ENCODE data around the gene PIR. TPM values are rescaled to one million over a fixed set of nuclear protein-coding genes. Genes with fewer than 3 reads are reported as not detected.

Gene PIR
- total RNA-seq, 1 experiment from 2014 or later, result 29.7 TPM

DNA sequence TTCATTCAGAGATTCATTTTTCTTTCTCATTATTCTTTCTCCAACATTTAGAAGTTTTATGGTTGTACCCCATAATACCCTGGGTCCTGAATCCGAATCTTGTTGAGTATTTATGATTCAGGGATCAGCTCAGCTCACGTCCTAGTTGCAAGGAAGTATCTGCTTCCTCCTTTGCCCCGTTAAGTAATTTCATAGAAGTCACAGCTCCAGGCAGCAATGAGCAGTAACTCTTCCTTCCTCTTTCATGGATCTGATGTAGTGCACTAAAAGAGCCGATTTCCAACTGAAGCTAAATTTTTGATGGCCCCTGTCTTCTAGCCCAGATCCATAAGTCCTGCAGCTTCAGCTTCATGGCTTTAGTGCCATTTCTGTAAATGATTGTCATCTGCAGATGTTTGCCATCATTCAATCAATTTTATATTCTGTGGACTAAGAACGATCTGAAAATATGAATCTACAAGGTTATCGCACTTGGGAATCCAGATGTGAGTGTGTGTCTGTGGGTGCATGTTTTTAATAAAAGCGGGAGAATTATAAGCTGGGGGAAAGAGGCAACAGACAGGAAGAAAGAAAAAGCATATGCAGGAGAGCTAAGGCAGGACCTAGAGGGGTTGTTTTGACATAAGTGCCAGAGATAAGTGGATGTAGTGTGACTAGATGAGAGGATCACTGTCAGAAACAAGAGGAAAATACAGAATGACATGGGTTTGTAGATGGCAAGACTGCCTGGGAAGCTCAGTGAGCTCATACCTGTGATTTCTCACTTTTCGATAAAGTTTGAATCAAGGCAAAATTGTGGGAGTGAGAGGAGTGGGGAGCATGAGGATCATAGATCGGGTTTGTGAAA, 126.4 kb downstream of the PIR start:
- Histone ChIP-seq H2BK20ac (ENCODE audit: low read depth, low read length, poor library complexity, severe bottlenecking) (no peak overlapping the region), H2BK120ac (ENCODE audit: low read depth, low read length, poor library complexity, severe bottlenecking) (no peak overlapping the region), H2AFZ (ENCODE audit: low read length) (no peak overlapping the region), H4K20me1 (ENCODE audit: control insufficient read depth, insufficient read depth, insufficient read length) (no peaks in the 10 kb centered on the region), H3T11ph (ENCODE audit: low read length) (no peak overlapping the region), H3K9me3 (ENCODE audit: control insufficient read depth, low read depth, low read length) (no peaks in the 10 kb centered on the region), H4K5ac (ENCODE audit: insufficient read length, low read depth, low read length) (no peak overlapping the region), H3K23ac (ENCODE audit: insufficient read length, low read depth, low read length) (no peak overlapping the region), H4K91ac (ENCODE audit: insufficient read length, low read depth, low read length) (no peak overlapping the region), H3K4ac (ENCODE audit: low read depth, low read length) (no peak overlapping the region), H2BK5ac (ENCODE audit: insufficient read length, low read length) (no peak overlapping the region), H3K4me1 (ENCODE audit: insufficient read depth, low read length) (no peaks in the 10 kb centered on the region), H3K79me2 (ENCODE audit: insufficient read depth, low read length) (no peaks in the 10 kb centered on the region), H3K27ac (ENCODE audit: insufficient read length, low read depth, low read length) (no peak overlapping the region), H2AK5ac (ENCODE audit: insufficient read length, low read length) (no peak overlapping the region), H2BK15ac (ENCODE audit: low read depth, low read length) (no peak overlapping the region), H3K4me2 (ENCODE audit: insufficient read depth, insufficient read length, low read length) (no peak overlapping the region), H3K79me1 (ENCODE audit: insufficient read depth, low read depth, low read length, poor library complexity, severe bottlenecking) (no peaks in the 10 kb centered on the region), H4K8ac (replicated peaks; ENCODE audit: insufficient read length, low read depth, low read length) (no peak overlapping the region), H3K18ac (ENCODE audit: insufficient read length, low read depth, low read length) (no peak overlapping the region), H3K56ac (ENCODE audit: insufficient read length, low read depth, low read length) (no peak overlapping the region), H3K14ac (ENCODE audit: insufficient read depth, low read length) (no peak overlapping the region), H3K23me2 (ENCODE audit: insufficient read length, low read depth, low read length, poor library complexity, severe bottlenecking) (no peaks in the 10 kb centered on the region), H3K27me3 (ENCODE audit: insufficient read depth, low read length) (no peaks in the 10 kb centered on the region), H3K9ac (ENCODE audit: extremely low read depth, insufficient read length, low read length) (no peak overlapping the region), H2BK12ac (ENCODE audit: insufficient read length, low read depth, low read length) (no peak overlapping the region)
- H3K36me3 Mint-ChIP-seq (ENCODE audit: insufficient read depth in 1 of 3, low read depth in 3 of 3), result no peaks in the 10 kb centered on the region; a peak in 1 of 7 replicates
- no peak overlapping the region for H3K4me3 Mint-ChIP-seq
- no peak for TF ChIP-seq CTCF (conservative IDR thresholded peaks at IDR 0.05)
- H3K9me3 Mint-ChIP-seq, result no peaks in the 10 kb centered on the region; a peak in 1 of 5 replicates
- no peak overlapping the region for H3K27ac Mint-ChIP-seq
- DNase-seq, result no peak
- H3K27me3 Mint-ChIP-seq (ENCODE audit: low read depth), result peaks cover 4% of the 10 kb centered on the region
- H3K4me1 Mint-ChIP-seq, result peaks cover 5 to 10% of the 10 kb centered on the region in 2 experiments
- WGBS (ENCODE audit: extremely low coverage, insufficient read length, low lambda C conversion rate), result no CpG with 5 or more reads among the region's 9 CpGs

Data from H9 (cell line).